ENCODE measurements around the gene ROBO4.

The ROBO4 gene

DNA sequence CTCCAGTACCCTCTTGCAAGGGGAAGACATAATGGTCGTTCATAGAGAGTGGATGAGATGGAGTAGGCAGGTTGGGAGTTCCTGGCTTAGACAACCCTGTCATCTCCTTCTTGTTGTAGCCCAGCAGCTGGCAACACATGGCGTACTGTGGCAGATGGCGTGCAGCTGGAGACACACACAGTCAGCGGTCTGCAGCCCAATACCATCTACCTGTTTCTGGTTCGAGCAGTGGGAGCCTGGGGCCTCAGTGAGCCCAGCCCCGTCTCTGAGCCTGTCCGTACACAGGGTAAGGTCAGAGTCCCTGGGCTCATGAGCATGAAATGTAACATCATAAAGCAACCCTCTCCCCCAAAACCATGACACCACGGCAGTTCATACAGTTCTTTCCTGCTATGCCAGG, 23.7 kb downstream of the ROBO4 start:
- DNase-seq (ENCODE audit: low read depth in 2 of 2), result no peak

DNA sequence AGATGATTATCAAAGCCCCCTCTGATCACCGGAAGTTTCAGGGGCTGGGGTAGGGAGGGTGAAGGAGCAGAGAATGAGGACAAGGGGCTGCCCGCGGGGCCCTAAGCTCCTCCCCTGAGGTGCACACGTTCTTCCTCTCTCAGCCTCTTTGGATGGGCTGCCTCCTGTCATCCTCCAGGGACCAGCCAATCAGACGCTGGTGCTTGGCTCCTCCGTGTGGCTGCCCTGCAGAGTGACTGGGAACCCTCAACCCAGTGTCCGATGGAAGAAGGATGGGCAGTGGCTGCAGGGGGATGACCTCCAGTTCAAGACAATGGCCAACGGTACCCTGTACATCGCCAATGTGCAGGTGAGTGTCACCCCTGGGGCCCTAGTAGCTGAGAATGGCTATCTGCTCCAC, 24.9 kb downstream of the ROBO4 start:
- no peak for DNase-seq (ENCODE audit: low read depth in 2 of 2)

DNA sequence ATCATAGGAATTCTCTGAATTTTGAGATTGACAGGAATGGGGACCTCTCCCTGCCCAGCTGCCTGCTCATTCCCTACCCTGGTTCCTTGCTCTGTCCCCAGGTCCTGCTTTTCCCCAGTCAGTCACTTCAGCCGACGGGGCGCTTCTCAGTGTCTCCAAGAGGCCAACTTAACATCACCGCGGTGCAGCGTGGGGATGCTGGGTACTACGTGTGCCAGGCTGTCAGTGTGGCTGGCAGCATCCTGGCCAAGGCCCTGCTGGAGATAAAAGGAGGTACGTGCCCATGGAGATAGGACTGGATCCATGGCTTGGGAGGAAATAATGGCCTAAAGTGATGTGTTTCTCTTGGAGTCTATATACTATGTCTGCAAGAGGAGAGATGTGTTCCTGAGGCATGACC, 25.4 kb downstream of the ROBO4 start:
- no peak for DNase-seq (ENCODE audit: low read depth in 2 of 2)

DNA sequence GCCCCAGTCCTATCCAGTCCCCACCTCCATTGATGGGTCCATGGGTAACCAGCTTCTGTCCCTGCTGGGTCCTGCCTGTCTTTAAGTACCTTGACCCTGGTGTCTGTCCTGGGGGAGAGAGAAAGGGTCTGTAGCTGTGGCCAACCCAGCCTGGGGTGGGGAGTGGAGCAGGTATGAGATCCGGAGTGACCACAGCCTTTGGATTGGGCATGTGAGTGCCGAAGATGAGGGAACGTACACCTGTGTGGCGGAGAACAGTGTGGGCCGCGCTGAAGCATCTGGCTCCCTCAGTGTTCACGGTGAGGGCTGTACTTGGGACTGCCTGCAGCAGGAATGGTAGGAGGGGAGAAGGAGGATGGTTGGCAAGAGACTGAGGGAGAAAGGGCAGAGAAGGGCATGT, 27.2 kb downstream of the ROBO4 start:
- DNase-seq (ENCODE audit: low read depth in 2 of 2), result no peak

DNA sequence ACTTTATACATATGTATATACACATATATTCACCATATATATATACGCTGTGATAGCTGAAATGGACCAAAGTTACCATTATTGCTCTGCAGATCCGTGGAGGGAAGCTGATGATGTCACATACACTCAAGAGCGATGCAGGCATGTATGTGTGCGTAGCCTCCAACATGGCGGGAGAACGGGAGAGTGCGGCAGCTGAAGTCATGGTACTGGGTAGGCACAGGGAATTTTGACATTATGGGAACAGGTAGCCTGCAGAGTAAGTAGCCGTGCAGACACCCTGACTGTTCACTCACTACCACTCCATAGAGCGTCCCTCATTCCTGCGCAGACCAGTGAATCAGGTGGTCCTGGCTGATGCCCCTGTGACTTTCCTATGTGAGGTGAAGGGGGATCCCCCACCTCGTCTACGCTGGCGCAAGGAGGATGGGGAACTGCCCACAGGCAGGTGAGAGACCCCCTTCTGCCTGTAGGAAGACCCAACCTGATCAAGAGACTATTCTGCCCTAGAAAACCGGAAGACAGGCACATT, 27.7 kb downstream of the ROBO4 start:
- no peak for DNase-seq (ENCODE audit: low read depth in 2 of 2)

DNA sequence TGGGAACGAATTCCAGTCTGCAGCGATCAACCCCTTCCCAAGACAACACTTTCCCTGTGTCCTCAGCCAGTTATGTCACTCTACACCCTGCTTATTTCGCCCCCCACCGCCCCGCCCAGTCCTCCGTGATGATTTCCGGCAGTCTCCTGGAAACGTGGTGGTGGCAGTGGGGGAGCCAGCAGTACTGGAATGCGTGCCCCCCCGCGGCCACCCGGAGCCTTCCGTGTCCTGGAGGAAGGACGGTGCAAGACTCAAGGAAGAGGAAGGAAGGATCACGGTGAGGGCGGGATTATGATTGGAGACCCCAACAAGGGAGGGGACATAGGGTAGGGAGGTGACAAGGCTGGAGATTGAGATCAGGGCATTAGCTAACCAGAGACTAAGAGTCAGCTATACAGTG, 28.3 kb downstream of the ROBO4 start:
- no peak for DNase-seq (ENCODE audit: low read depth in 2 of 2)

DNA sequence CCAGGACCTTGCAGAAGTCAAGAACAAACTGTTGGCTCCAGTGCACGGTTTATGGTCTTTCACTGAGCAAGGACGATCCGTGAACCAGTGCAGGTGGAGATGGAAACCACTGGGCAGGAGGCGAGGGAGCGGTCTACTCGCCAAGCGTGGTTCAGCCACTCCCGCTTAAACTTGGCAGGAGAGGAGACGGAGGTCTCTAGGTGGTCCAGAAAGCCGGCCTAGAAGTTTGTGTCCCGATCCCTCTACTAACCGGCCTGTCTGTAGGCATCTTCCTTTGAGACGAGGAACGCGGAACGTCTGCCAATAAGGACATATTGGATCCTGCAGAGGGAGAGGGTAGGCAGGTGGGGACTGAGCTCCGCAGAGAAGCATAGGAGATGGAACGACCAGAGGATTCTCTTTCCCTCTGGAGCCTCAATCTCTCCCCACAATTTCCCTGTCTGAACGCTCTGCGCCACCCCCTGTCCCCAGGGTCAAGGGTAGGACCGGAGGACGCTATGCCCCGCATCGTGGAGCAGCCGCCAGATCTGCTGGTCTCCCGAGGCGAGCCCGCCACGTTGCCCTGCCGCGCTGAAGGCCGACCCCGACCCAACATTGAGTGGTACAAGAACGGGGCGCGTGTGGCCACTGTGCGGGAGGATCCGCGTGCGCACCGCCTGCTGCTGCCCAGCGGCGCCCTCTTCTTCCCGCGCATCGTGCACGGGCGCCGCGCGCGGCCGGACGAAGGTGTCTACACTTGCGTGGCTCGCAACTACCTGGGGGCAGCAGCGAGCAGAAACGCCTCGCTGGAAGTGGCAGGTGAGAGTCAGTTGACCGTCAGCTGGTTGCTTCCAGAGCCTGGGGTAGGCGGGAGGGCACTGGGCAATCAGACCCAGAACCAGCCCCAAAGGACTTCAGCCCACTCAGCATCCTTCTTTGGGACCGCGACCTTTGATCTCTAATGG, 29.1 kb downstream of the ROBO4 start:
- DNase-seq (ENCODE audit: low read depth in 2 of 2), result no peak

DNA sequence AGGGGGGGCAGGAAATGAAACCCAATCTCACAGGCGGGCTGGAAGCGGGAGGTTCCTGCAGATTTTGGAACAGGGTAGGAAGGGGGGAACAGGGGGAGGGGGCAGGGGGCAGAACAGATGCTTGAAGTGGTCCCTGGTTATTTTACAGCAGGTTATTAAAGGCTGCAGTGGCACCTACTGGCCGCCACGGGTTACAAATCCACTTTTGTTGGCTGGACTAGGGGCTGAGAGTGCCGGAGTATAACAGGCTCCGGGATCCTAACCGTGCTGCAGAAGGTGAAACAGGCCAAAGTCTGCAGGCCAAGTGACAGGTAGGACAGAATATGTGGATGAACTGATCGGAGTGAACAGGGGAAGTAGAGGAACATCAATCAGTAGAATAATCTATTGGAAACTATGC, 30.0 kb downstream of the ROBO4 start:
- no peak for DNase-seq (ENCODE audit: low read depth in 2 of 2)

DNA sequence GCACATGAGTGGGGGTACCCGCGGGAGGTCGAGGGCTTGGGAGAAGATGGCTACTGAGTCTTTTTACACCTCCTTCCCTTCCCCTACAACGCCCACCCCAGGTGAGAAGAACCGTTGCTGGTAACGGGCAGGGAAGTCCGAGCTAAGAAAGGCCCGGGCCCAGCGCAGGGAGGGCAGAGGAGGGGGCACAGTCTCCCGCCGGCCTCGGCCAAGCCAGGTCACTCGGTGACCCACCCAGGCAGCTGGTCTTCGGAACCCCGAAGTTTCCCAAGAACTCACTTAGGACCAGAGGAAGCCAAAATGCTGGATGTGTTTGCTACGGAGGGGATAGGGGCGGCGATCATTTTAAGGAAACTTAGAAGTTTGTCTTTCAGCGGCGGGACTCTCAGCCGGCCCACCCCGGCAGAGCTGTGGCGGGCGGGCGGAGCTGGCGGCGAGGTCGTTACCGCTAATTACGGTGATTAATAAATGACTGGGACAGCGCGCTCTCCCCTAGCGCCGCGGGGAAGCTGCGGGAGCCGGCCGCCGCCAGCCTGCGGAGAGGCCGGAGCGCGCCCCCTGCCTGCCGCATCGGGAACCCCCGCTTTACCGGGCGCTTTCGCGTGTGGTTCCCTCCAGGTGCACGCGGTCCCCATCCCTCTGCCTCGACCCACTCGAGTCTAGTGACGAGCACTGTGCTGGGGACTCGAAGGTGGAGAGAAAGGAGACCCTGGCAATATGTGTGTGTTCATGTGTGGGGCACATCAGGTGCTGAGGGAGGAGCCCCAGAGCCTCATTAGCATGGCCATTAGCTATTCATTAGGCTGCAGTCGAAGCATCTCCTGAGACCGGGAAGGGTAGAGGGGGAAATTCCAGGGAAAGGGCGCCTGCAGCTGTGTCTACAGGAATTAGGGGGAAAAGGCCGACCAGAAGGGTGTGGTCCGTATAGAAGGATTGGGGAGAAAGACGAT, 31.5 kb downstream of the ROBO4 start:
- DNase-seq (ENCODE audit: low read depth in 2 of 2), result peak; percentile 35 to 52

DNA sequence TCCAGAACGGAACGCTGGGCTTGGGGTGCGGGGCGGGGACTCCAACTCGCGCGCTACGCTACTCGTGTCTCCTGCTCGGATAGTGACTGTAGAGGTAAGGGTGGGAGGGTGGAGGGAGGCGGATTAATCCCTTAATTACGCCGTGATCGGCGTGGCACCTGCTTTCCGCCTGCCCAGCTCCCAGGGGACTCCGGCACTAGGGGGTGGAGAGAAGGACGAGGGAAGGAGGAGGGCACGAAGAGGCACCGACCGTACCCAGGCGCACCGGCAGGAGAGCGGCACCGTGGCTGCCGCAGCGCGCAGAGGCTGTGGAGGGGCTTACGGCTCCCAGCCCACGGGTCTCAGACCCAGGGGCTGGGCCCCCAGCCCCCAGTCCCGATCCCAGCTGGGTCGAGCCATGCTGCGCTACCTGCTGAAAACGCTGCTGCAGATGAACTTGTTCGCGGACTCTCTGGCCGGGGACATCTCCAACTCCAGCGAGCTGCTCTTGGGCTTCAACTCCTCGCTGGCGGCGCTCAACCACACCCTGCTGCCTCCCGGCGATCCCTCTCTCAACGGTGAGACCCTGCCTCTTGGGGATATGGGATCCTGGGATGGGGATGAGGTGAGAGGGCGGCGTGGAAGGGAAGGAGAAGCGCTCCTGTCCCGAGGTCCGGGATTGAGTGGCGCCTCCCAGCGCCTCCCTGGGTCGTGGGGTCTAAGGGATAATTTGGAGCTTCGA, 32.3 kb downstream of the ROBO4 start, which contains the start of gene ROBO3:
TSS of gene ROBO3 (plus strand) at position 252 of the 721 bp plus-strand sequence. CDS start at position 398, 146 bp downstream.
- DNase-seq (ENCODE audit: low read depth in 2 of 2), result no peak

DNA sequence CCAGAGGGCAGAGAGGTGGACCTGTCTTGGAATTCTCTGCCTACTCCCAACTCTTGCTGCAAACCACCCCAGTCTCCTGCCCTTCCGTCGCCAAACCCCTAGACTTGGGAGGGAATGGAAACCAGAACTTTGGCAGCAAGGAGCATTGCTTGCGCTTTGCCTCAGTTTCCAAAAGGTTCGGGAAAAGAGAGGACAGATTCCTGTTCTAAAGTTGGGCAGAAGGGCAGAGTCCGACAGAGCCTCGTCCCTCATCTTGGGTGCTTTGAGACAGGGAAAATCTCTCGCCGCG, 32.8 kb downstream of the ROBO4 start:
- DNase-seq (ENCODE audit: low read depth in 2 of 2), result no peak

DNA sequence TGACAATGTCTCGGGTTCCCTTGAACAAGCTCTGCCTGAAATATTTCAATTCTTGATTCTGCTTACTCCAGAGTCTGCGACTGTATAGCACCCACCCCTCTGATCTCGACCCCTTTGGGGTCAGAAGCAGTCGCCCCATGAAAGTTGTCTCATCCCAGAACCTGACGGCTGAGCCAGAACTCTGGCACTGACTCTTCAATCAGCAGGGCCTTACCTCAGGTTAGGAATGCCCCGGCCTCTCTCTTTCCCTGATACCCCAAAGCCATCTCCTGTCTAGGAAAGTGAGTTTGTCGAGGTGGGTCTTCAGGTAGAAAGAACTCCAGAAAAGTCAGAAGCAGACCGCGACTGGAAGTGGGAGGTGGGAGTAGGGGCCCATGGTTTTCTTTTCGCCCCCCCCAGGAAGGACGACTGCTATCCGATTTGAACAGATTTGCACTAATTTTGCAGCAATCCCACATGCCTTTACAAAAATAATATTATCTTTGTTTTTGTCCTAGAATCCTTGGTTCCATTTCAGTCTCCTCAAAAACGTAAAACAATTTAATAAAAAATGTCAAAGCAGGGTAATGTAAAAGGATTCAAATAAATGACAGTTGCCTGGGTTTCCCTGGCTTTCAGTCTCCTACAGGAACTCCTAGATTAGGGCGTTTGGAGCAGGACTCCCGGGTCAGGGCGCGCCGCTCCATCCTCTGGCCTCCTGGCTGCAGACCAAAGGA, 33.3 kb downstream of the ROBO4 start:
- DNase-seq (ENCODE audit: low read depth in 2 of 2), result no peak

DNA sequence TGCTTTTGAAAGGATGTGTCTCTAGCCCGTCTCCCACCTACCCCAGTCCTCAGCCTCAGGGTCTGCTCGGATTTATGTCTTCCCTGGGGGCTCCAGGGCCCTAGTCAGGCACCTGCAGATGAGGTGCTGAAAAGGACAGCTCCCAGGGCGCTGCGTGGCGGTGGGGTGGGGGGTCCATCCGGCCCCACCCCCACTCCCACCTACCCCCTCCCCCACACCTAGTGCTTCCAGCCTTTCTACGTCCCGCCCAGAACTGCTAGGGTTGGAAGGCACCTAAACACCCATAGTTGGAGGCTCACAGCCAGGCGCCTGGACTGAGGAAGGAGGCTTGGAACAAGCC, 33.9 kb downstream of the ROBO4 start:
- no peak for DNase-seq (ENCODE audit: low read depth in 2 of 2)

DNA sequence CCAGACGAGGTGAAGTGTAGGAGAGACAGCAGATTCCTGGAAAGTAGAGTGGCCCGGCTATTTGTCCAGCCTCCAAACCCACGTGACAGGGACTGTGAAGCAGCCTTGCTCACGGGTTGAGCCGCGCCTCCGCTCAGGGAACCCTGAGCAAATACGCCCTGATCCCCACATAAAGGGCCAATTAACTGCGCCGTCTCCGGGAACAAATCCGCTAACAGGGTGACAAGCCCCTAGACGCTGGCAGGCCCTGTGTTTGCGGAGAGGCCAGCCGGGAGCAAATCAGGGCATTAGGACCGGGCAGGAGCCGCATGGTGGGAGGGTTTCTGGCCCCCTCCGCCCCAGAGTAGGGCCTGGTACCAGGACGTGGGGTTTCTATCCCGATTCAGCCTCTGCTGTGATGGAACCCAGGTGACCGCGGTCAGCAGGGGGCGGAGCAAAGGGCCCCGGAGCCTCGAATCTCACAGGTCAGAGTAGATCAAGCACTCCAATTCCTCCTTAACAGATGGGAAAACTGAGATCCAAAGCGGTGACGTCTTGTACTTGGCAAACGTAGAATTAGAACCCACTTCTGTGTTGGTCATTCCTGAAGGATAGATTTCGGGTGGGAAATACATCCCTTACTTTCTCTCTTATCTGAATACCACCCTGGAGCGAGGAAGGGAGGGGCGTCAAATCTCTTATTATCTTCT, 34.4 kb downstream of the ROBO4 start:
- DNase-seq (ENCODE audit: low read depth in 2 of 2), result no peak

DNA sequence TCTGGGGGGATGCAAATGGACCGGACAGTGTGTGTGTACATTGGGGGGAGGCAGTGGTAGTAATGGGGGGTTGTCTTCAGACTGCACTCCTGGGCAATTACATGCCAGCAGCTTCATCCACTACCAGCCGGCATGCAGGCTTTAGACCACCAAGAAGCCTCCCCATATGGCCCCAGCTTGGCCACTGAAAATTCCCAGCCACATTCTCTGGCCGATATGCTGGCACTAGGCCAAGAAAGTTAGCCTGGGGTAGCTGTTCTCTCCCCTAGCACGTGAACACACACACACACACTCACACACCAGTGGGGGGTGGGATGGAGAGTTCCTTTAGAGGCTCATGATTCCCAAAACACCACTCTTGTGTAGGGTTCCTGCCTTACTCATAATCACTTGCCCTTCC, 36.0 kb downstream of the ROBO4 start:
- no peak for DNase-seq (ENCODE audit: low read depth in 2 of 2)

DNA sequence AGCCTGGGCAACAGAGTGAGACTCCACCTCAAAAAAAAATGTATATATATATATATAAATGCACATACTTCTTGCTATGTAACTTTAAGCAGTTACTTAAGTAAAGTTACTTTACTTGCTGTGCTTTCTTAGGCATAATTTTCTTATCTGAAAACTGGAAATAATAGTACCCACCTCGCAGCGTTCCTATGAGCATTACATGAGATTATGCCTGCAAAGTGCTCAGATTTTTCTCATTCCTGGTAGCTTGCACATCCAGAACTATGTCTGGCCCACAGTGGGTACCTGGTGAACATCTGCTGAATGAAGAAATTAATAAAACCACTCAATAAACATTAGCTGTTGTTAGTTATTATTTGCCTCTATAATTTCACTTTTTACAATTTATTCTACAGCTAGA, 38.5 kb downstream of the ROBO4 start:
- no peak for DNase-seq (ENCODE audit: low read depth in 2 of 2)

DNA sequence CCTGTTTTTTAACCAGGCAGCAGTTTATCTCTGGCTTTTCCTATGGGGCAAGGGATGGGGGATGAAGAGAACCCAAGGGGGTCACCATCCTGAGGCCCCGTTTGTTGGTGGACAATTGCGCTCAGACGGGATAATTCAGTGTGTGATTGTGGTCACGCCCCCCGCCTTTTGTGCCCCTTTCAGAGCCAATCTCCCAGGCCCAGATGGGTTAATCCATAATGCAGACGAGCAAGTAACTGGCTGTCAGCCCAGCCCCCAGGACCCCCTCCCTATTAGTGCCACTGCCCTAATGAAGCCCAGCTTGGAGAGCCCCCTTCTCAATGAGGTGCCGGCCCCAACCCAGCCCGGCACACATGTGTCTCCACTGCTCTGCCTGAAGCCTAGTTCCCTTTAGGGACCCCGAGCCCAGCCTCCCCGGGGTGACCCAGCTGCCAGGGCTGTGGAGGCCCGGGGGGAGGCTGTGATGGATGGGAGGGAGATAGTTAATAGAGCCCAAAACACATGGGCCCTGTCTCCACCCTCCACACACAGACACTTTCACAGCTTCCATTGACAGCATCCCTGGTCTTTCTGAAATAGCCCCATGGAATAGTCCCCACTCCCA, 51.5 kb downstream of the ROBO4 start:
- no peak for DNase-seq (ENCODE audit: low read depth in 2 of 2)

DNA sequence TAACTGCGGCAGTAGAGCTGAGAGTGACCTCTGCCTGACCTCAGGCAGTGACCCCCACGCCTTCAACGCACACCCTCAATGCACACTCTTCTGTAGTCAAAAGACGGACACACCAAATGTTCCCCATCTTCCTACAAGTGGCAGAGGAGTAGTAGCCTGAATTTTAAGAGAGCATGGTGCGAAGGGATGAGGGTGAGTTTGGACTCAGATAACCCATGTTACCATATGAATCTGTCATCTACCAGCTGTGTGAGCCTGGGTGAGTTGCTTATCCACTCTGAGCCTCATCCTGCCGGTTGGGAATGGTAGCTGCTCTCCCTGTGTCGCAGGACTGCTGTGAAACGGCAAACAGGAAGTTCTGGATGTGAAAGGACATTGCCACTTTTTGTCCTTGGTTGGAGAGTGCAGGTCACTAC, 53.0 kb downstream of the ROBO4 start:
- no peak for DNase-seq (ENCODE audit: low read depth in 2 of 2)

DNA sequence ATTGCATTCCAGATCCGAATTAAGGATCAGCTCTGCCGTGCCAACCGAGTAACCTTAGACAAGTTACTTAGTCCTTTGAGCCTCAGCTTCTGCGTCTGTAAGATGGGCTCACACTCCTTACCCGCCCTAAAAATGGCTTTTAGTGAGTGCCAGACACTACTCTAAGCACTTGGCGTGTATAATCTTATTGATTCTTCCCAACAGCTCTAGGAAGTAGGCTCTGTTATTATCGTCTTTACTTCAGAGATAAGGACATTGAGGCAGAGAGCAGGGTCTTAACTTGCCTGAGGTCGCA, 54.1 kb downstream of the ROBO4 start:
- no peak for DNase-seq (ENCODE audit: low read depth in 2 of 2)

DNA sequence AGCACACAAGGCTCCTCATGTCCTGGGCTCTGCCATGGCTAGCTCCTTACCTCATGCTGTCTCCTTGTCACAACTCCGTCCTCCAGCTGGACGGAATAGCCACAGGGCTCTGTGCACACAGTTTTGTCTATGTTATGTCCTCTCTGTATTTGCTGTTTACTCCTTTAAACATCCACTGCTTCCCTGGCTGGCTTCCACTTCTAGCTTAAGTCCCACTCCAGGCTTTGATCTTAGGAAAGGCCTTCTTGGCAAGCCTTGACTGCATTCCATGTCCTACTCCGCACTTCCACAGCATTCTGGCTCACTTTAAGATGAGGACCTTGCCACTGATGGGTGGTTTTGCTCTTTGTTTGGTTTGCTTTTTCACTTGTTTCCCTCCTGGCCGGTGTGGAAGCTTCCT, 55.4 kb downstream of the ROBO4 start:
- no peak for DNase-seq (ENCODE audit: low read depth in 2 of 2)

DNA sequence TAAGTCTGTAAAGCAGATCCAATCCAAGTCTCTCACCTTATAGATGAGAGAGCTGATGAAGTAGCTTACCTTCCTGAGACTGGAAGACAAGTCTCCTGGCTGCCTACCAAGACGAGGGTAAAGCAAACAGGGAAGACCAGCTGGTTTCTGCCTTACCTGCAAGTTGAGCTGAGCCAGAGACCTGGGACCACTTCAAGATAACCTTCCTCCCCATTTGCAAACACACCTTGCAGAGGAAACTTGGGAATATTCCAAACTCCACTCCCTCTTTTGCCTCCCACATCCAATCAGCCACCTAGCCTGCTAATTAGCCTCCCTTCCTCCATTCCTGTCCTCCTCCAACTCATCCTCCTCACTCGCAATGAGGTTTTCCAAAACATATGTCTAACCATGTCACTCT, 55.8 kb downstream of the ROBO4 start:
- DNase-seq (ENCODE audit: low read depth in 2 of 2), result no peak

All from stimulated activated CD4-positive, alpha-beta T cell treated with anti-CD3 and anti-CD28 coated beads, Interleukin-1b, Interleukin-23, amount 100 ng/mL, for 4 hours (primary cell).